ENCODE measurements around the gene CELSR2.

DNA sequence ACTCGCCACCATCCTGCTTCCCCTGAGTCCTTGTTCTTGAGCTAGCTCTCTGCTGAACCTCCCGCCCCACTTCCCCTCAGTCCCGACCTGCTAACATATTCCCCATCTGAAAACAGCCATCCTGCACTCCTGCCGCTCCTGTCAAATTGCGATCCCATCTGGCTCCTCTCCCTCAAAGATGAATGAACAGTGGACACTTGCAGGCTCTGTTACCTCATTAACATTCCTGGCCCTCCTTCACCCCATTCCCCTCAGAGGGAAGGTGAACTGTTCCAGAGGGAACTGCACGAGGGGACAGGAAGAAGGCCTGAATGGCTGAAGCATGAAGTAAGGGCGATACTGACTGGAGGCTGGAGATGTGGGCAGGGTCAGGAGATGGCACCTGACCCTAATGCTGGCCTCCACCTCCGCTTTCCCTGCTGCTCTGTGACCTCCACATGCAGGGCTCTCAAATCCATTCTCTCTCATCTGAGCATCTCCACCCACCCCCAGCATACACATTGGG lies 7.4 kb upstream of the CELSR2 start:
- TF ChIP-seq, protein P1, sequence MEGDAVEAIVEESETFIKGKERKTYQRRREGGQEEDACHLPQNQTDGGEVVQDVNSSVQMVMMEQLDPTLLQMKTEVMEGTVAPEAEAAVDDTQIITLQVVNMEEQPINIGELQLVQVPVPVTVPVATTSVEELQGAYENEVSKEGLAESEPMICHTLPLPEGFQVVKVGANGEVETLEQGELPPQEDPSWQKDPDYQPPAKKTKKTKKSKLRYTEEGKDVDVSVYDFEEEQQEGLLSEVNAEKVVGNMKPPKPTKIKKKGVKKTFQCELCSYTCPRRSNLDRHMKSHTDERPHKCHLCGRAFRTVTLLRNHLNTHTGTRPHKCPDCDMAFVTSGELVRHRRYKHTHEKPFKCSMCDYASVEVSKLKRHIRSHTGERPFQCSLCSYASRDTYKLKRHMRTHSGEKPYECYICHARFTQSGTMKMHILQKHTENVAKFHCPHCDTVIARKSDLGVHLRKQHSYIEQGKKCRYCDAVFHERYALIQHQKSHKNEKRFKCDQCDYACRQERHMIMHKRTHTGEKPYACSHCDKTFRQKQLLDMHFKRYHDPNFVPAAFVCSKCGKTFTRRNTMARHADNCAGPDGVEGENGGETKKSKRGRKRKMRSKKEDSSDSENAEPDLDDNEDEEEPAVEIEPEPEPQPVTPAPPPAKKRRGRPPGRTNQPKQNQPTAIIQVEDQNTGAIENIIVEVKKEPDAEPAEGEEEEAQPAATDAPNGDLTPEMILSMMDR (conservative IDR thresholded peaks at IDR 0.05; ENCODE audit: low read length), result no peak
- TF ChIP-seq EZH2phosphoT487 (IDR thresholded peaks at IDR 0.05; ENCODE audit: borderline replicate concordance, low read depth, low read length), result no peak

Data from OCI-LY7 (cell line).